ENCODE data around the gene CKMT2. TPM values are rescaled to one million over a fixed set of nuclear protein-coding genes. Genes with fewer than 3 reads are reported as not detected.

Gene CKMT2
- not detected for total RNA-seq

DNA sequence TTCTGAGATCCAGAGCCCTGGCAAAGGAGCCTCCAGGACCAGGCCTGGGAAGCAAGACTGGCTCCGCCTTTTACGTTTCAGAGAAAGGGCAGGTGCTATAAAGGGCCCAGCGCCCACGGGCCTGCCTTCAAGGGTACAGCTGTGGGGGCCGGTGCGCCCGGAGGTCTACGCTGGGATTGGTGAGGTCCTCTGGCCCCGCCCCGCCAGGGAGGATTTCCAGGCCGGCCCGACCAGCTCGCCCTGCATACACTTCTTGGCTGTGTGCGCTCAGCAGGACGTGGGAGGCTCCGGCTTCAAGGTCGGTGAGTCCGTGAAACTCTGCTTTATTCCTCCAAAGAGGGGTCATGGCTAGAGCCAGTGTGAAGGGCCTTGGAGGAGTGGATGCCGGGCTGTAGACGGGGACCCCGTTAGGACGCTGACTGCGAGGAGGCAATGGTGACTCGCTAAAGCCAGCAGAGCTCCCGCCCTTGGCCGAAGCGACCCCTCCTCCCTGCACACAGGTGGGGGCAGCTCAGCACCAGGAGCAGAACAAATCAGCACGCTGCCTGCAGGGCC is at the start of gene CKMT2:
Gene CKMT2 (plus strand): TSS at position 243 of the 555 bp plus-strand sequence. CDS start 17,811 bp downstream, outside the sequence.
- Mint-ChIP-seq H3K36me3 (no peaks in the 10 kb centered on the region), H3K4me3 (no peak within 1 kb of the TSS), H3K4me1 (ENCODE audit: low read depth in 2 of 2) (peaks cover 4 to 7% of the 10 kb centered on the region in 2 donors), H3K27me3 (peaks cover 0 to 2% of the 10 kb centered on the region in 2 donors), H3K9me3 (no peaks in the 10 kb centered on the region), H3K27ac (no peak within 1 kb of the TSS)
- DNase-seq (ENCODE audit: low spot score) (no peak), ATAC-seq (peak in 1 of 2 donors; percentile 51)

DNA sequence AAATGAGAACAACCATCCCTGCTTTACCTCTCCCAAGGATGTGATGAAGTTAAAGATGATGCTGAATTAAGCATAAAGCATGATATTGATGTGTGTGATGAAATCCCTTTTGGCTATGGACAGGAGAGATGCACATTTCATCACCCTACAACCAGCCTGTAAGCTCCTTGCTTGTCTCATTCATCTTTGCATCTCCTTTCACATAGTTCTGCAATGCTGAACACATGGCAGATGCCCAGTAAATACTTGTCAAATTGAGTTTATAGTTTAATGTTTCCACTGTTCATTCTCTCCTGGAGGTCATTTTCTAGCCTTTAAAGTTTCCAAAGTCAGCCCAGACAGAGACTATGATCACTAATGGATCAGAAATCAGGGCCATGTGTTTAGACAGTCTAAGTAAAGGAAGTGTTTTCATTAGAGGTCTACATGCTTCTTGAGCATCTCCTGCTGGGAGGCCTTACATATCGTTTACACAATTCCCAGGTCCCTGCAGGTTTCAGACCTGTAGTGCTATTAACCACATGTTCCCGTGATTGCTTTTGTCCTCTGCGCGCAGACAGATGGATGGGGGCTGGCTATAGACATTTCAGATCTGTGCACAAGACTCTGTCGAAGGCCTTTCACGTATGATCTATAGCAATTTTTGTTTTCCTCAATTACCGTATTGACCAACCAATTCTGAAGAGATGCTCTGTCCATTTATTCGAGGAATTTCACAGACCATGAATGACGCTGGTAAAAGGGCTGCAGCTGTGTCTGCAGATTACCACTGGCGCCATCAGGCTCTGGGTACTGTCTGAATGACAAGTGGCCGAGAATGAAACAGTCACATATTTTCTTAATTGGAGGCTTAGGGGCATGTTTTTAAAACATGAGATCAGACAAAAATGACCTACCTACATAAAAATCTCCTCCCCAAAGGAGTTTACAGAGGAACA is 49.0 kb upstream of the CKMT2 start:
- no peaks in the 10 kb centered on the region for H3K36me3 Mint-ChIP-seq
- ATAC-seq: no peak
- no peaks in the 10 kb centered on the region for H3K9me3 Mint-ChIP-seq
- H3K27ac Mint-ChIP-seq: peak overlapping the region in 1 of 2 donors; percentile 57
- H3K4me3 Mint-ChIP-seq: no peak overlapping the region
- no peaks in the 10 kb centered on the region for H3K27me3 Mint-ChIP-seq
- no peak for DNase-seq (ENCODE audit: low spot score)
- H3K4me1 Mint-ChIP-seq (ENCODE audit: low read depth in 2 of 2): peaks cover 3 to 29% of the 10 kb centered on the region in 2 donors

DNA sequence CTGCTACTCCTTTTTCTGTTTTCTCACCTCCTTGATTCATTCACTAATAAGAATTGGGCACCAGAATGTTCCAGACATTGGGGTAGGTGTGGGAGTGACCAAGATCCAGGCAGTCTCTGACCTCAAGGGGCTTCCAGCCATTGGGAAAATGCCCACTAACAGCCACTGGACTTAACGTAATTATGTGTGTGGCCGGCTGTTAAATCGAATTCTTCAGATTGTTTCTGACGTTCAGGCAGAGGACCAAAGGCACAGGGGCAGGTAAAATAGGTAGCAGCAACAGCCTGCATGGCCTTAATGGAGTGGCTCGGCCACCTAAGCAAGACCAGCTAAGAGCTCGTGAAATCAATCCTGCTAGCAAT is 48.4 kb upstream of the CKMT2 start:
- H3K27ac Mint-ChIP-seq: no peak overlapping the region

DNA sequence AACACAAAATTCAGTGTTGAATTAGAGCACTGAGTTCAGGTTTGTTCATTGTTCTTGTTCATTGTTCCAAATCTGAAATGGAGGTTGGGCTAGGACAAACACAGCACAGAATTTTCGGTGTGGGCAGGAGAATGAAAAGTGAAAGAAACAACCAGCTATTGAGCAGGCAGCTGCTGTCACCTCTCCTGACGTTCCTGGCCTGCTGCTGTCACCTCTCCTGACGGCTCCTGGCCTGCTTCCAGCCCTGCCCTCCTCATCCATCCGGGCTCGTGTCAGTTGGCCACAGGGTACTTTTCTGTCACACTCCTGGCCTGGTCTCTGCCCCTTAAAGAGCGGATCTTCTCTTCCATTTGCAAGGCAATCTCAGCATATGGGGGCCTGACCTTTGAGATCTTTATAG is 45.2 kb upstream of the CKMT2 start:
- H3K4me3 Mint-ChIP-seq: peak overlapping the region; percentile 26
- H3K9me3 Mint-ChIP-seq: no peaks in the 10 kb centered on the region
- H3K36me3 Mint-ChIP-seq: no peaks in the 10 kb centered on the region
- DNase-seq (ENCODE audit: low spot score): no peak
- H3K27ac Mint-ChIP-seq: peak overlapping the region; percentile 50 to 59
- H3K4me1 Mint-ChIP-seq (ENCODE audit: low read depth in 2 of 2): peaks cover 3 to 25% of the 10 kb centered on the region in 2 donors
- no peaks in the 10 kb centered on the region for H3K27me3 Mint-ChIP-seq
- no peak for ATAC-seq

More for the DNA sequence above, 48.4 kb upstream of the CKMT2 start:
- no peaks in the 10 kb centered on the region for H3K27me3 Mint-ChIP-seq
- H3K4me1 Mint-ChIP-seq (ENCODE audit: low read depth in 2 of 2): peaks cover 3 to 33% of the 10 kb centered on the region in 2 donors
- H3K9me3 Mint-ChIP-seq: no peaks in the 10 kb centered on the region
- no peak overlapping the region for H3K4me3 Mint-ChIP-seq
- no peak for DNase-seq (ENCODE audit: low spot score)
- no peak for ATAC-seq
- no peaks in the 10 kb centered on the region for H3K36me3 Mint-ChIP-seq

DNA sequence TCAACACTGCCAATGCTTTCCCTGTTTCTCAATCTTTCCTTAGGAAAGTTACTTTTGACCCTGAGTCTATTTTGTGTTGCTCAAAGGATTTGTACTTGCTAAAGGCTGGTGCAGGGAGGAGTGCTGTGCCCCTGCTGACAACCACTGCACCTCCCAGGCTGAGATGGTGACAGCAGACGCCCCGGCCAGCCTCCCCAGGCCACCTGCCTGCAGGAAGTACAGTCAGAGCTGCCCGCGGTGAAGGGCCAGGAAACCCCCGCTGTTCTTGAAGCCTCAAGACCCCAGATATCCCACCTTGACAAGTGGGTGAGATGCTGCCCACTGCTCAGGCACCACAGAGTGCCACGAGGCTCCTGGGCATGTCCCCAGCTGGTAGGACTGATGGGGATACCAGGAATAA is 44.2 kb upstream of the CKMT2 start:
- H3K4me3 Mint-ChIP-seq: no peak overlapping the region
- peak; percentile 60 to 81 for ATAC-seq
- no peaks in the 10 kb centered on the region for H3K36me3 Mint-ChIP-seq
- no peak overlapping the region for H3K27ac Mint-ChIP-seq
- H3K27me3 Mint-ChIP-seq: no peaks in the 10 kb centered on the region
- H3K9me3 Mint-ChIP-seq: no peaks in the 10 kb centered on the region
- H3K4me1 Mint-ChIP-seq (ENCODE audit: low read depth in 2 of 2): peaks cover 3 to 17% of the 10 kb centered on the region in 2 donors
- no peak for DNase-seq (ENCODE audit: low spot score)

DNA sequence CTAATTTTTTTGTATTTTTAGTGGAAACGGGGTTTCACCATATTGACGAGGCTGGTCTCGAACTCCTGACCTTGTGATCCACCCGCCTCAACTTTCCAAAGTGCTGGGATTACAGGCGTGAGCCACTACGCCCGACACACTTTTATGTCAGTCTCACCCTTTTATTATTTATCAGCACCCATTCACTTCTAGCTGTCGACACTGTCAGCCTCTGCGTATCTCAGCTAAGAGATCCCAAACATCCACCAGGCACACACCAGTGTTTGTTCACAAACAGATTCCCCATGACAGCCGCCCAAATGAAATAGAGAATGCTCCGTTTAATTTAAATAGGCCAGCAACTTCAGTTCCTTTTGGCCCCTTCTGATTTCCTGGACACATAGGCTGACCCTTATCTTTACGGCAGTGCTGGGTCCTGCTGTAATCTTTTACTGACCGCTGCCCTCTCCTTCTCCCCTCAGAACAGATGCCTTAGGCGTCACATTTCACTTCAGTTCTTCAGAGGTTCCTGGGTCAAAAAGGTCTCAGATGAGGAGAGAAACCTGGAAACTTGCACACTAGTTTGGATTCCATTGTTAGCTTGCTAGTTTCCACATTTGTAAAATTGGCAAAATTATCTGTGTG is 43.1 kb upstream of the CKMT2 start:
- ATAC-seq (no peak), DNase-seq (ENCODE audit: low spot score) (no peak)
- peaks cover 7 to 22% of the 10 kb centered on the region in 2 donors for H3K4me1 Mint-ChIP-seq (ENCODE audit: low read depth in 2 of 2)
- no peaks in the 10 kb centered on the region for H3K36me3 Mint-ChIP-seq
- H3K27ac Mint-ChIP-seq: no peak overlapping the region
- H3K4me3 Mint-ChIP-seq: no peak overlapping the region
- H3K27me3 Mint-ChIP-seq: peaks cover 0 to 5% of the 10 kb centered on the region in 2 donors
- no peaks in the 10 kb centered on the region for H3K9me3 Mint-ChIP-seq

DNA sequence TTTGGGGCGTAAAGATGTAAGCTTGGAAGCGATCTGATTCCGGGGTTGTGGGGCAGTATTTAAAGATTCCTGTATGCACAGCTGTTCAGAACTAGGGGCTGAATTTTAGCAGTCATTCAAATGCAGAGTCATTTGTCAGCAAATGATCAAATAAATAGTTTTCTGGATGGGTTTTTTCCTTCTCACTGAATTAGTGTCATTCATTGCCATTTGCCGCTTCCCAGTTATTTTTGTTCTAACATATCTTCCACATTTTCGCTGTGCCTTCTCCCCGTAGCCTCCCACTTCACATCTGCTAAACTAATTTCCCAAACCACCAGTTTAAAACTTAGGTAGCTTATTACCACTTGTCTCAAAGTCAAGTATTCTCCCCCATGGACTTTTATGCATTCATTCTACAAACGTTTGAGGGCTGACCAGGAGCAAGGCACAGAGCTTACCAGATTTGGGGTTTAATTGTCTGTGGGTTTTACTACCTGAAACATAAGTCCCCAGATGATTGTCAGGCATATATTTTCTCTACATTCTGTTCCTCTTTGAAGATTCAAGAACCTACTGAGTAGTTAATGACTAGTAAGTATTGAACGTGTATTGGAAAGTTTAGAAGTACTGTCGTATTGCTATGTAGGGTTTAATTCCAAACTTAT is 41.3 kb upstream of the CKMT2 start:
- DNase-seq (ENCODE audit: low spot score): no peak
- Mint-ChIP-seq H3K27ac (no peak overlapping the region), H3K27me3 (peaks cover 0 to 6% of the 10 kb centered on the region in 2 donors), H3K4me1 (ENCODE audit: low read depth in 2 of 2) (peaks cover 9 to 25% of the 10 kb centered on the region in 2 donors), H3K4me3 (no peak overlapping the region), H3K9me3 (no peaks in the 10 kb centered on the region), H3K36me3 (no peaks in the 10 kb centered on the region)
- ATAC-seq: no peak

DNA sequence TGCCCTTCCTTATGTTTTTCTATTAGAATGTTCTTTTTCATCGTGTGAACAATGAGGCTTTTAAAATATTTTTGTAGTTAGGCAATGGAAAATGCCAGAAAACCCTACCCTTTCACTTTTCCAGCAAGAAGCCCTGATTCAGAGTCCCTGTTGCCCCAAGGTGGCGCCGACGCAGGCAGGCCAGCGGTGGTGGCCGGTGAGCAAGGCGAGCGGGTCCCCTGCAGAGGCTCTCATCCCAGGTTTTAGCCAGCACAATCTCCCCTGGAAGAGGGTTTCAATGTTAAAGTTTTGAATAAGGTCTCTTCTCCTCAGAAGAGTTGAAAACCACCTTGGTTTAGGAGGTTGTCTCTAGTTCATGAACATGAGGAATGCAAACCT is 40.8 kb upstream of the CKMT2 start:
- H3K9me3 Mint-ChIP-seq: no peaks in the 10 kb centered on the region
- no peak overlapping the region for H3K4me3 Mint-ChIP-seq
- peaks cover 9 to 25% of the 10 kb centered on the region in 2 donors for H3K4me1 Mint-ChIP-seq (ENCODE audit: low read depth in 2 of 2)
- no peak for ATAC-seq
- H3K36me3 Mint-ChIP-seq: no peaks in the 10 kb centered on the region
- H3K27me3 Mint-ChIP-seq: peaks cover 0 to 6% of the 10 kb centered on the region in 2 donors
- DNase-seq (ENCODE audit: low spot score): no peak
- H3K27ac Mint-ChIP-seq: no peak overlapping the region

DNA sequence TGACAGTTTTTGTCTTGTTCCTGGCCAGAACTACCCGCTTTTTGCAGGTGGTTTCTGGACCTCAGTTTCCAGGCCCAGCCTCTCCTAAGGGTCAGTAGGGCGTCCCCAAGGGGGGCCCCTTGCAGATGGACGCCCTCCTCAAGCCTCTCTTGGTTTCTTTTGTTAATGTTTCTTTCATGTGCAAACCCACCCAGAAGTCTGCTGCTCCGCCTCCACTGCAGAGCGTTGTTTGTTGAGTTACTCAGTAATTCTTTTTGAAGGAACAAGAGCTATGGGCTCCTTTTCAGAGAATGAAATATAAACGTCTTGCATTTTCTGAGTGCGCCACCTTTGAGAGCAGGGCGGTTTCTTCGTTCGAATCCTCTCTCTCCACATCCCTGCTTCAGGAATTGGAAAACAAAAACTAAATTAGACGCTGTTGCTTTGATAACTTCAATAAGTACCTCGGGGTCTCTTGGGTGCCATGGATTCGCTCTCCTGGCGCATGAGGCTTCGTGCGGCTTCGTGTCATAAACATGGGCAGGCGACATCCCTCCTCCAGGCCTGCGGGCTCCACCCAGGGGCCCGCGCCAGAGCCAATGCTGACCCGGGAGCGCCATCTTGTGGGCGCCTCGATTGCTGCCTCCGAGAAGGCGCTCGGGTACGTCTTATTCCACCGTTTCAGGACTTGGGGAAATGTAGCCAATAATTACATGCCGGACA is 38.3 kb upstream of the CKMT2 start:
- no peaks in the 10 kb centered on the region for H3K9me3 Mint-ChIP-seq
- H3K27ac Mint-ChIP-seq: peak overlapping the region in 1 of 2 donors; percentile 22

DNA sequence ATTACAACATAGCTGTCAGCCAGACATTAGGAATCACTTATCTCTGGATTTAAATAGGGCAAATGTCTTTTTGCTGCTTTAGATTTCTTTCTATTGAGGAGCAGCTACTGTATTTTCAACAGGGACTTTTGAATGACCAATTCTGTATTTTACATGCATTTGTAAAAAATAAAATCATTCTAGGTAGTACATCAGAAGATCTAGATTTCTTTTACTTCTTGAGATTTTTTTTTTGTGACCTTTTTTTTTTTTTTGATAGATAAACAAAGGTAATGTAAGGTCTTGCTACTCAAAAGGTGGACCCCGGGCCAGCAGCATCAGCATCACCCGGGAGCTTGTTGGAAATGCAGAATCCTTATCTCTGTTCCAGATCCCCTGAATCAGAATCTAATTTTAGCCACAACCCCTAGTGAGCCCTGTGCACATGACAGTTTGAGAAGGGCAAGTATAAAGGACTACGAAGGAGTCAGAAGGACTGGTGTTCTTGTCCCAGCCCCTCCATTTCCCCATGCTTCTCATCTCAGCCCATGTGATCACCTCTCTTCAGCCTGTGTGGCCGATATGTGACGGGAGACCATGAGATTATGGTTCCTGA is 37.7 kb upstream of the CKMT2 start:
- Mint-ChIP-seq H3K4me3 (no peak overlapping the region), H3K36me3 (no peaks in the 10 kb centered on the region), H3K4me1 (ENCODE audit: low read depth in 2 of 2) (peaks cover 6 to 9% of the 10 kb centered on the region in 2 donors), H3K27ac (peak overlapping the region in 1 of 2 donors; percentile 22), H3K27me3 (peaks cover 3 to 6% of the 10 kb centered on the region in 2 donors), H3K9me3 (no peaks in the 10 kb centered on the region)
- no peak for DNase-seq (ENCODE audit: low spot score)
- ATAC-seq: no peak

More for the DNA sequence above, 38.3 kb upstream of the CKMT2 start:
- Mint-ChIP-seq H3K4me1 (ENCODE audit: low read depth in 2 of 2) (peaks cover 6 to 9% of the 10 kb centered on the region in 2 donors), H3K4me3 (peak overlapping the region; percentile 43), H3K27me3 (peaks cover 0 to 6% of the 10 kb centered on the region in 2 donors), H3K36me3 (no peaks in the 10 kb centered on the region)
- ATAC-seq (peak; percentile 91 to 94), DNase-seq (ENCODE audit: low spot score) (peak; percentile 80)

DNA sequence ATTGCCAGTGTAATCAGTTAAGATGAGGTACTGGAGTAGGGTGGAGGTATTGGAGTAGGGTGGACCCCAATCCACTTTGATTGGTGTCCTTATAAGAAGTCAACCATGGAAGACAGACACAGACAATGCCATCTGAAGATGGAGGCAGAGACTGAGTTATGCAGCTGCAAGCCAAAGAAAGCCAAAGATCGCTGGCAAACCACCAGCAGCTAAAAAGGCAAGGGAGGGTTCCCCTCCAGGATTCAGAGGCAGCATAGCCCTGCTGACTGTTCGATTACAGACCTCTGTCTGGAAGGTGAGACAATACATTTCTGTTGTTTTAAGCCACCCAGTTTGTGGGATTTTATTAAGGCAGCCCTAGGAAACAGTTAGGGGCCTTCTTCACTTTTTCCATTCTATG is 30.5 kb upstream of the CKMT2 start:
- Mint-ChIP-seq H3K36me3 (no peaks in the 10 kb centered on the region), H3K27me3 (peaks cover 0 to 6% of the 10 kb centered on the region in 2 donors), H3K4me1 (ENCODE audit: low read depth in 2 of 2) (no peaks in the 10 kb centered on the region), H3K4me3 (no peak overlapping the region), H3K27ac (no peak overlapping the region), H3K9me3 (no peaks in the 10 kb centered on the region)
- ATAC-seq: no peak
- DNase-seq (ENCODE audit: low spot score): no peak

DNA sequence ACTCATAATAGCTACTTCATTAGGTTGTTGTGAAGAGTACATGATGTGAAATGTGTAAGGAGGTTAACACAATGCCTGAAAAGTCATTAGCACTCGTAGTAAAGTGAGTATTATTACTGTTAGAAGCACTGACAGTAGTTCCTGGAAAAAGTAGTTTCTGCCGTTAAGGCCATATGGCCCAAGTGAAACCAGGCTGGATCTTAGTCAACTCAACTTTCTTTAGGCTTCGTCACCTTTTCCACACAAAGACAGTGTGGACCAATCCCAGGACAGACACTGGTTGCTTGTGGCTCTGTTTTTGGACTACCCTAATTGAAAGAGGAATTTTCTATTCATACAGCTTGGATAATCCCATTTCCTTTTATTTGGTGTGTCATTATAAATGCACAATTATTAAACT is 29.4 kb upstream of the CKMT2 start:
- DNase-seq (ENCODE audit: low spot score) (no peak), ATAC-seq (peak in 1 of 2 donors; percentile 33)
- Mint-ChIP-seq H3K4me3 (no peak overlapping the region), H3K4me1 (ENCODE audit: low read depth in 2 of 2) (no peaks in the 10 kb centered on the region), H3K9me3 (no peaks in the 10 kb centered on the region), H3K27ac (no peak overlapping the region), H3K36me3 (no peaks in the 10 kb centered on the region), H3K27me3 (peaks cover 0 to 6% of the 10 kb centered on the region in 2 donors)

DNA sequence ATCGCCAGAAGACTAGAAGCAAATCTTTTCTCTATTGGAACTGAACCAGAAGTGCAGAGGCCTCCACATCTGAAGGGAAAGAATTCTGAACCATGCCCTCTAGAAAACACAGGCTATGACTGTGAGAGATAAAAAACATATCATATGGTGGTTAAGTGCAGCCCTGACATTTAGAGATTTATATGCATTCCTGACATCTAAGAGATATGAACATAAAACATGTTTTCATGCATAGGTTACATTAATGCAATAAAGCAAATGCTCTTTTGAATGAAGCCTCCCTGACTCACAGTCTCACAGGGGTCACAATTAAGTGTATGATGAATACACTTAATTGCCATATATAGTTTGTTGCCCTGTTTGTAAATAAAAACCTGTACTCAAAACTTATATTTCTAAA is 28.9 kb upstream of the CKMT2 start:
- no peak overlapping the region for H3K27ac Mint-ChIP-seq
- no peaks in the 10 kb centered on the region for H3K36me3 Mint-ChIP-seq
- no peak overlapping the region for H3K4me3 Mint-ChIP-seq
- H3K9me3 Mint-ChIP-seq: no peaks in the 10 kb centered on the region
- no peaks in the 10 kb centered on the region for H3K4me1 Mint-ChIP-seq (ENCODE audit: low read depth in 2 of 2)
- H3K27me3 Mint-ChIP-seq: peaks cover 0 to 6% of the 10 kb centered on the region in 2 donors
- no peak for DNase-seq (ENCODE audit: low spot score)
- no peak for ATAC-seq

All from natural killer cell treated with Interleukin-12 subunit alpha and Interleukin-12 subunit beta and Interleukin-15 and Interleukin-18, amount 100 ng/mL, for 72 hours (primary cell).